CD4-positive, alpha-beta T cell (primary cell): ENCODE data around the gene TOM1L2. TPM values are rescaled to one million over a fixed set of nuclear protein-coding genes. Genes with fewer than 3 reads are reported as not detected.

Experiments used
- ATAC-seq: fragments of 200-7000 bp; cut with Tn5 transposase; one replicate; pipeline ENCODE4 v1.10.0; 2022; ENCODE audit warnings: mild to moderate bottlenecking; ENCODE audit not compliant: poor library complexity
- CTCF ChIA-PET: fragments of 350-600 bp; sonication (Branson Sonifier 250); formaldehyde crosslinking; loops from one replicate; lab custom pipeline; 2021; ENCODE audit warnings: antibody characterized with exemption, inconsistent platforms; lab: Charles Lee
- POLR2A ChIA-PET: fragments of 350-600 bp; sonication (Branson Sonifier 250); formaldehyde crosslinking; loops from one replicate; lab custom pipeline; 2021; ENCODE audit warnings: antibody characterized with exemption, inconsistent platforms; lab: Charles Lee
- DNase-seq, 14 experiments: peaks; one replicate each; pipeline ENCODE4 v3.0.0-alpha.2; 2013 to 2020; ENCODE audit warnings: mixed read lengths in 2 of 14
- H3K27ac ChIP-seq, 2 donors: one replicate each; pipeline versions ENCODE4 v1.5.1 to v1.7.0; 2013; ENCODE audit warnings: low read length in 2 of 2, low read depth in 1 of 2, mild to moderate bottlenecking in 1 of 2
- H3K27me3 ChIP-seq, 2 experiments: 1 replicate in 1 of 2; 2 replicates in 1 of 2; pipeline versions ENCODE4 v1.6.1 to v1.7.0; 2013; ENCODE audit warnings: low read length in 2 of 2, control low read depth in 1 of 2, mild to moderate bottlenecking in 1 of 2, moderate library complexity in 1 of 2; ENCODE audit not compliant: insufficient read depth in 2 of 2, control insufficient read depth in 1 of 2
- H3K36me3 ChIP-seq: one replicate; pipeline ENCODE4 v1.6.1; 2013; ENCODE audit warnings: low read length, control low read depth; ENCODE audit not compliant: insufficient read depth
- H3K4me1 ChIP-seq: one replicate; pipeline ENCODE4 v1.6.1; 2013; ENCODE audit warnings: low read length, control low read depth; ENCODE audit not compliant: insufficient read depth
- H3K4me3 ChIP-seq: one replicate; pipeline ENCODE4 v1.5.1; 2013; ENCODE audit warnings: mild to moderate bottlenecking, low read length, moderate library complexity
- H3K9me3 ChIP-seq, 2 experiments: 1 replicate in 1 of 2; 2 replicates in 1 of 2; pipeline versions ENCODE4 v1.6.1 to v1.7.0; 2013; ENCODE audit warnings: low read length in 2 of 2, mild to moderate bottlenecking in 2 of 2, control low read depth in 1 of 2, moderate library complexity in 1 of 2; ENCODE audit not compliant: control insufficient read depth in 1 of 2, insufficient read depth in 1 of 2
- H3K27ac Mint-ChIP-seq: one replicate; pipeline ENCODE4 v1.8.0; 2020; ENCODE audit warnings: mixed read lengths
- H3K27me3 Mint-ChIP-seq: one replicate; pipeline ENCODE4 v1.8.0; 2021; ENCODE audit warnings: mixed read lengths
- H3K36me3 Mint-ChIP-seq: one replicate; pipeline ENCODE4 v1.8.0; 2021; ENCODE audit warnings: low read depth, mixed read lengths
- H3K4me1 Mint-ChIP-seq: one replicate; pipeline ENCODE4 v1.8.0; 2021; ENCODE audit warnings: low read depth, mixed read lengths
- H3K4me3 Mint-ChIP-seq: one replicate; pipeline ENCODE4 v1.8.0; 2020; ENCODE audit warnings: mild to moderate bottlenecking, mixed read lengths
- H3K9me3 Mint-ChIP-seq: one replicate; pipeline ENCODE4 v1.8.0; 2020; ENCODE audit warnings: mixed read lengths
- intact Hi-C, 2 experiments: fragments of 100-400 bp; cut with DNase I in 1 of 2; cut with micrococcal nuclease in 1 of 2; formaldehyde crosslinking; loops; one replicate each; pipeline versions ENCODE4 v1.15.1 to v1.9.0; 2023 to 2025; cut with DNase I, micrococcal nuclease
- total RNA-seq, 174 experiments: library from RNA in 2 of 174; stranded (reverse) in 2 of 174; gene quantifications; one replicate each; pipeline ENCODE4 v1.2.3 and lab custom pipeline; 2021 to 2026
- TF ChIP-seq, protein P1 (sequence below): fragments of 200-600 bp; IDR thresholded peaks from one replicate; pipeline ENCODE4 v1.8.0; 2022; ENCODE audit warnings: antibody characterized with exemption, mild to moderate bottlenecking

Gene TOM1L2
- total RNA-seq, 2 experiments from 2014 or later = 28.5 to 30.5 TPM

DNA sequence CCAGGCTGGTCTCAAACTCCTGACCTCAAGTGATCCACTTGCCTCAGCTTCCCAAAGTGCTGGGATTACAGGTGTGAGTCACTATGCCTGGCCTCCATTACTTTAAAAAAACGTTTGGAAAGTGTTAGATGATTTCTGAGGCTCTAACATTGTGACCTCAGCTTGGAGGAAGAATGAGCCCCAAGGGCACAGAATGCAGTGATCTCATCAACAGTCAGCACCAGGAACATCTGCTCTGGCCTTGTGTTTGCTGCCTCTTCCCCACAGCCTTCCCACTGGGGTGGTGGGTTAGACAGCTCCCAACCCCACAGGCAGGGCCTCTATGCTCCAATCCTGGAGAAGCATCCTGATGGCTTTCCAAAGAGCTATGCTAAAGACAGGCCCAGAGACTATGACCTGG, 97.7 kb downstream of the TOM1L2 start:
- Histone ChIP-seq H3K4me3 (no peak overlapping the region), H3K9me3 (no peaks in the 10 kb centered on the region), H3K27ac (no peak overlapping the region), H3K4me1 (no peaks in the 10 kb centered on the region), H3K27me3 (no peaks in the 10 kb centered on the region), H3K36me3 (peaks cover 51% of the 10 kb centered on the region)
- intact Hi-C loops = no loop called here
- Mint-ChIP-seq H3K27me3 (no peaks in the 10 kb centered on the region), H3K27ac (no peak overlapping the region), H3K36me3 (peaks cover 69% of the 10 kb centered on the region), H3K4me1 (no peaks in the 10 kb centered on the region), H3K4me3 (no peak overlapping the region), H3K9me3 (no peaks in the 10 kb centered on the region)
- DNase-seq (no peak), ATAC-seq (no peak)
- ChIA-PET CTCF (no interaction called here), POLR2A (no interaction called here)
- TF ChIP-seq, protein P1, sequence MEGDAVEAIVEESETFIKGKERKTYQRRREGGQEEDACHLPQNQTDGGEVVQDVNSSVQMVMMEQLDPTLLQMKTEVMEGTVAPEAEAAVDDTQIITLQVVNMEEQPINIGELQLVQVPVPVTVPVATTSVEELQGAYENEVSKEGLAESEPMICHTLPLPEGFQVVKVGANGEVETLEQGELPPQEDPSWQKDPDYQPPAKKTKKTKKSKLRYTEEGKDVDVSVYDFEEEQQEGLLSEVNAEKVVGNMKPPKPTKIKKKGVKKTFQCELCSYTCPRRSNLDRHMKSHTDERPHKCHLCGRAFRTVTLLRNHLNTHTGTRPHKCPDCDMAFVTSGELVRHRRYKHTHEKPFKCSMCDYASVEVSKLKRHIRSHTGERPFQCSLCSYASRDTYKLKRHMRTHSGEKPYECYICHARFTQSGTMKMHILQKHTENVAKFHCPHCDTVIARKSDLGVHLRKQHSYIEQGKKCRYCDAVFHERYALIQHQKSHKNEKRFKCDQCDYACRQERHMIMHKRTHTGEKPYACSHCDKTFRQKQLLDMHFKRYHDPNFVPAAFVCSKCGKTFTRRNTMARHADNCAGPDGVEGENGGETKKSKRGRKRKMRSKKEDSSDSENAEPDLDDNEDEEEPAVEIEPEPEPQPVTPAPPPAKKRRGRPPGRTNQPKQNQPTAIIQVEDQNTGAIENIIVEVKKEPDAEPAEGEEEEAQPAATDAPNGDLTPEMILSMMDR = no peak

DNA sequence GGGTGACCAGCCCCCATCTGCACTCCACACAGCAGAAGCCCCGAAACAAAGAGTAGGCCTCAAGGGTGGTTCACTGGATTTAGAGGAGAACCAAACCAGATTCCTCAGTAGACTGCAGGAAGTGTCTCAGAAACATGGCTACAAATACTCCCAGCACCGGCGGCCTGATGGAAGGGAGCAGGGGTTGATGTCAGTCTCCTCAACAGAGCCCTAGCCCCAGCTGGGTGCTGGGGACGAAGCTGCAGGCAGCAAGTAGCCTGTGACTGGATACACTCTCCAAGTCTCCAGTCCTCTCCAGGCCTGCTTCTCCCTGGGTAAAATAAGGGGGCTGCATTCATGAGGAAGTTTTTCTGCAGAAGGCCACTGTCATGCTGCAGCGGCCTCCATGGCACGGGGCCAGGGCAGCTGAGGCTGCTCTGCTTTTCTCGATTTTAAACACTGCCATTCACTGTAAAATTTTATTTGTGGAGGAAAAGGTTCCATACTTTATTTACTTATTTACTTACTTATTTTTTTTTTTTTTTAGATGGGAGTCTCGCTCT, 98.7 kb downstream of the TOM1L2 start:
- Mint-ChIP-seq H3K27me3 (no peaks in the 10 kb centered on the region), H3K27ac (no peak overlapping the region), H3K36me3 (peaks cover 64% of the 10 kb centered on the region), H3K9me3 (no peaks in the 10 kb centered on the region), H3K4me3 (no peak overlapping the region), H3K4me1 (no peaks in the 10 kb centered on the region)
- ChIA-PET POLR2A (no interaction called here), CTCF (no interaction called here)
- intact Hi-C loops = no loop called here
- Histone ChIP-seq H3K27me3 (no peaks in the 10 kb centered on the region), H3K4me3 (no peak overlapping the region), H3K27ac (no peak overlapping the region), H3K9me3 (no peaks in the 10 kb centered on the region), H3K36me3 (peaks cover 50% of the 10 kb centered on the region), H3K4me1 (no peaks in the 10 kb centered on the region)
- ATAC-seq (no peak), DNase-seq (no peak)
- TF ChIP-seq, protein P1 = no peak

DNA sequence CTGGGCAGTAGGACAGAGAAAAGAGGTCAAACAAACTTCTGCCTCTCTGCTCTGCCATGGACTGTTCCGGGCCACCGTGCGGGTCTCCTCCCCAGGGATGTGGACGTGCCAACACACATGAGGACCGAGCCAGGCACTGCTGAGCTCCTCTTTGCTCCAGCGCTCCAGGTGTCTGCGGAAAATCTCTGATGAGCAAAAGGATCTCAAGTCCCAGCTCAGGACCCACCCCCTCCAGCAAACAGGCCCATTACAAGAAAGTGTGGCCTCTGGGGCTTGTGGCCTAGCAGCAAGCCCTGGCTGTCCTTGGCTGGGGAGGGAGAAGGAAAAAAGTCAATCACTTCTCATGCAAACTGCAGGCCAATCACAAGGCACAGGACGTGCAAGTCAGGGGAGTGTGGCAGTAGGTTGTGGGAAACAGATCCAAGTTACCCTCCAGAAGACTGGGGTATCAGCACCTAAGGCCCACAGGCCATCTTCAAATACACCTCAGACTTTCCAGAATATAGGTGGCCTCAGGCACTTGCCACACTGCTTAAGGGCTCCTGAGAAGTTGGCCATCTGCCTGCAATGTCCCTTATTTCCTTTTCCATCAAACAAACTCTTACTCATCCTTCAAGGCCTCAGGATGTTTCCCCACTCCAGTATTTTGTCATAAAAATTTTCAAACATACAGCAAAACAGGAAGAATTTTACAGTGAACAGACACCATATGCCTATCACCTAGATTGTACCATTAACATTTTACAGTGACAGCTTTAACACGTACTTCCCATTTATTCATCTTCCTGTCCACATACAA, 99.5 kb downstream of the TOM1L2 start:
- intact Hi-C loops = no loop called here
- Mint-ChIP-seq H3K27me3 (no peaks in the 10 kb centered on the region), H3K4me3 (no peak overlapping the region), H3K9me3 (no peaks in the 10 kb centered on the region), H3K27ac (no peak overlapping the region), H3K36me3 (peaks cover 64% of the 10 kb centered on the region), H3K4me1 (no peaks in the 10 kb centered on the region)
- ChIA-PET POLR2A (no interaction called here), CTCF (no interaction called here)
- H3K9me3 ChIP-seq = no peaks in the 10 kb centered on the region
- no peaks in the 10 kb centered on the region for H3K27me3 ChIP-seq
- H3K27ac ChIP-seq = no peak overlapping the region
- TF ChIP-seq, protein P1 = no peak
- peaks cover 50% of the 10 kb centered on the region for H3K36me3 ChIP-seq
- no peaks in the 10 kb centered on the region for H3K4me1 ChIP-seq
- DNase-seq (no peak), ATAC-seq (no peak)
- no peak overlapping the region for H3K4me3 ChIP-seq
